Measurements from ENCODE around the gene CAPN11. TPM values are rescaled to one million over a fixed set of nuclear protein-coding genes. Genes with fewer than 3 reads are reported as not detected.

CAPN11 gene
- total and polyA plus RNA-seq, 2 donors (not counting 1 experiment from before 2014, with no cell fraction given), result not detected

DNA sequence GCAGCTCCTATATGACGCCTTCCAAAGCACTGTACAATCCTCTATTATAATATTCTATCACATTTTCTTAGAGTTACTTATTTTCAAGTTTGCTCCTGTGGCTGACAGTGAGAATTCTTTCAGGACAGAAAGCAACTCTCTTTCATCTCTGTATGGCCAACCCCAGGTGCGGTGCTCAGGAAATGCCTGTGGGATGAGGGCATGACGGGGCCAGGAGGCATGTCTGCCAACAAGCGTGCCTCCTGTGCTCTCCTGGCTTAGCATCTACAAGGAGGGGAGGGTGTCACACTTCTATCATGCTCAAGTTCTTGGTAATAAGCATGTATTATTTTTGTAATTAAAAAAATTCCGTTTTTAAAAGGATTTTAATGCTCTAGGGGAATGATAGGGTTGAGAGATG lies 42.8 kb upstream of the CAPN11 start:
- Histone ChIP-seq H3K4me3 (replicated peaks in 1 of 4; ENCODE audit: control extremely low read depth in 1 of 4, insufficient read depth in 1 of 4, low read depth in 3 of 4, low read length in 4 of 4) (no peak overlapping the region), H4K20me1 (ENCODE audit: control insufficient read depth, extremely low read depth, insufficient read depth, low read length) (no peaks in the 10 kb centered on the region), H3K4me1 (ENCODE audit: control insufficient read depth, extremely low read depth, insufficient read depth, low read length) (peaks cover 18% of the 10 kb centered on the region), H3K27ac (ENCODE audit: insufficient read depth, low read length) (peak overlapping the region; percentile 66), H2AFZ (ENCODE audit: low read length) (no peak overlapping the region), H3K4me2 (ENCODE audit: extremely low read depth, insufficient read depth, low read length) (peak overlapping the region; percentile 23), H3K79me2 (ENCODE audit: control insufficient read depth, insufficient read depth, low read length) (peaks cover 53% of the 10 kb centered on the region), H3K9me3 (ENCODE audit: control insufficient read depth, insufficient read depth, low read depth, low read length) (no peaks in the 10 kb centered on the region), H3K36me3 (ENCODE audit: control insufficient read depth, insufficient read depth, low read length) (peaks cover 15% of the 10 kb centered on the region), H3K9ac (ENCODE audit: insufficient read depth, low read length) (no peak overlapping the region), H3K27me3 (ENCODE audit: control insufficient read depth, insufficient read depth, low read length) (no peaks in the 10 kb centered on the region)
- DNase-seq (ENCODE audit: low read depth in 2 of 2), result peak in 1 of 2 donors; percentile 88
- TF ChIP-seq EZH2 (IDR thresholded peaks at IDR 0.05; ENCODE audit: low read length, missing control alignments), result no peak

DNA sequence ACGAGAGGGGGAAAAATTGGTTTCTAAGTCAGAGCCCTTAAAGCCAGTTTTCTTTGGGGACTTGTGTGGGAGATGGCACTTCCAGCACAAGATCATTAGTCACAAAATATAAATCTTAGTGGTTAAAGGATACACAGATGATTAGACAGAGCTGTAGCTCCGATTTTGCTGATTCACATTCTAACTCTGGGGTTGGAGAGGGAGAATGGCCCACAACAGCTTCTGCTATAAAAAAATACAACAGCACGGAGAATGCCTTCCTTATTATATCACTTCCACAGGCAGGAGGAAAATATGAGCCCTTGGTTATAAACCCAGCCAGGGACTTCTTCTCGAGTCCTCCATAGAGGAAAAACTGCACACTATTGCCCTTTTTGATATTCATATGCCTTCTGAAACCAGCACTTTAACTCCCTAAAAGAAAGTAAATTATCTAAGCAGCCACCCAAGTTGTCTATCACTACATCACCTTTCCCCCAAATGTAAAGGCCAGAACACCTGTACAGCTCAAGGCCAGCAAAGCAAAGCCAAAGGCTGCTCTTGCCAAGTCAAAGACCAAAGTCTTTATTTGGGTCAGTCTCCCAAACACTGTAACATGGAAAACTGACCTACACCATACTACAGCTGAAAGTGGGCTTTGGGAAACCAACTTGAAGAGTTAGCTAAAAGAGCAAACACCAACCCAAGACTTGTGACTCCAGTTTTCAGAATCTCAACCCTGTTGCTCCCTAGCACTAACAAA lies 41.8 kb upstream of the CAPN11 start:
- peaks cover 63% of the 10 kb centered on the region for H3K79me2 ChIP-seq (ENCODE audit: control insufficient read depth, insufficient read depth, low read length)
- peaks cover 10% of the 10 kb centered on the region for H3K36me3 ChIP-seq (ENCODE audit: control insufficient read depth, insufficient read depth, low read length)
- H3K4me2 ChIP-seq (ENCODE audit: extremely low read depth, insufficient read depth, low read length), result peak overlapping the region; percentile 82
- H3K9ac ChIP-seq (ENCODE audit: insufficient read depth, low read length), result no peak overlapping the region
- TF ChIP-seq, protein P1, sequence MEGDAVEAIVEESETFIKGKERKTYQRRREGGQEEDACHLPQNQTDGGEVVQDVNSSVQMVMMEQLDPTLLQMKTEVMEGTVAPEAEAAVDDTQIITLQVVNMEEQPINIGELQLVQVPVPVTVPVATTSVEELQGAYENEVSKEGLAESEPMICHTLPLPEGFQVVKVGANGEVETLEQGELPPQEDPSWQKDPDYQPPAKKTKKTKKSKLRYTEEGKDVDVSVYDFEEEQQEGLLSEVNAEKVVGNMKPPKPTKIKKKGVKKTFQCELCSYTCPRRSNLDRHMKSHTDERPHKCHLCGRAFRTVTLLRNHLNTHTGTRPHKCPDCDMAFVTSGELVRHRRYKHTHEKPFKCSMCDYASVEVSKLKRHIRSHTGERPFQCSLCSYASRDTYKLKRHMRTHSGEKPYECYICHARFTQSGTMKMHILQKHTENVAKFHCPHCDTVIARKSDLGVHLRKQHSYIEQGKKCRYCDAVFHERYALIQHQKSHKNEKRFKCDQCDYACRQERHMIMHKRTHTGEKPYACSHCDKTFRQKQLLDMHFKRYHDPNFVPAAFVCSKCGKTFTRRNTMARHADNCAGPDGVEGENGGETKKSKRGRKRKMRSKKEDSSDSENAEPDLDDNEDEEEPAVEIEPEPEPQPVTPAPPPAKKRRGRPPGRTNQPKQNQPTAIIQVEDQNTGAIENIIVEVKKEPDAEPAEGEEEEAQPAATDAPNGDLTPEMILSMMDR (conservative IDR thresholded peaks at IDR 0.05 in 1 of 2, IDR thresholded peaks at IDR 0.05 in 1 of 2; ENCODE audit: low read depth in 1 of 2, low read length in 2 of 2), result no peak
- TF ChIP-seq EZH2 (IDR thresholded peaks at IDR 0.05; ENCODE audit: low read length, missing control alignments), result no peak
- H3K27ac ChIP-seq (ENCODE audit: insufficient read depth, low read length), result peak overlapping the region; percentile 72
- DNase-seq (ENCODE audit: low read depth in 2 of 2), result peak; percentile 73 to 96
- H3K9me3 ChIP-seq (ENCODE audit: control insufficient read depth, insufficient read depth, low read depth, low read length), result no peaks in the 10 kb centered on the region
- H2AFZ ChIP-seq (ENCODE audit: low read length), result no peak overlapping the region
- H4K20me1 ChIP-seq (ENCODE audit: control insufficient read depth, extremely low read depth, insufficient read depth, low read length), result no peaks in the 10 kb centered on the region
- peaks cover 18% of the 10 kb centered on the region for H3K4me1 ChIP-seq (ENCODE audit: control insufficient read depth, extremely low read depth, insufficient read depth, low read length)
- peak overlapping the region in 2 of 4 experiments; percentile 4 to 21 for H3K4me3 ChIP-seq (replicated peaks in 1 of 4; ENCODE audit: control extremely low read depth in 1 of 4, insufficient read depth in 1 of 4, low read depth in 3 of 4, low read length in 4 of 4)
- H3K27me3 ChIP-seq (ENCODE audit: control insufficient read depth, insufficient read depth, low read length), result no peaks in the 10 kb centered on the region

DNA sequence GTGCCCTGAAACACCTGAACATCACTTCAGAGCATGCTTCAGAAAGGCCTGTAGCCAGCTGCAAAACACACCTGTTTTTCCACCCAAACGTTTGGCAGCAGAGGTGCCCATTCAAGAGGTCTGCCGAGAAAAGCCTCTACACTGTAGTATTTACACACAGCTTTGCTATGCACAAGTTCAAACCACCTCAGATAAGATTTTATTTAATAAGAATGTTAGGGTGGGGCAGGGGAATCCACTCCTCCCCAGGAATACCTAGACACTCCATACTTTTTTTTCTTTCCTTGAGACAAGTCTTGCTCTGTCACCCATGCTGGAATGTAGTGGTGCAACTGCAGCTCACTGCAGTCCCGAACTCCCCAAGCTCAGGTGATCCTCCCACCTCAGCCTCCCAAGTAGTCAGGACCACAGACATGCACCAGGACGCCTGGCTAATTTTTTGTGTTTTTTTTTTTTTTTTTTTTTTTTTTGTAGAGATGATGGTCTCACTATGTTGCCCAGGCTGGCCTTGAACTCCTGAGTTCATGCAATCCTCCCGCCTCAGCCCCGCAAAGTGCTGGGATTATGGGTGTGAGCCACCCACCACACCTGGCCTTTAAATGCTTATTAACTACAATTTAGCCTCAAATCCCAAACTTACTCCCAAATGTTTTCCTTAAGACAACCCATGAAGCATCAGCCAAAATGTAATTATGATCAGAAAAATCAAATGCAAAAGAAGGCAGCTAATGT lies 41.1 kb upstream of the CAPN11 start:
- H3K79me2 ChIP-seq (ENCODE audit: control insufficient read depth, insufficient read depth, low read length), result peaks cover 70% of the 10 kb centered on the region
- H3K9ac ChIP-seq (ENCODE audit: insufficient read depth, low read length), result no peak overlapping the region
- H3K4me3 ChIP-seq (replicated peaks in 1 of 4; ENCODE audit: control extremely low read depth in 1 of 4, insufficient read depth in 1 of 4, low read depth in 3 of 4, low read length in 4 of 4), result no peak overlapping the region
- H3K36me3 ChIP-seq (ENCODE audit: control insufficient read depth, insufficient read depth, low read length), result peaks cover 7% of the 10 kb centered on the region
- DNase-seq (ENCODE audit: low read depth in 2 of 2), result peak in 1 of 2 donors; percentile 84
- H3K9me3 ChIP-seq (ENCODE audit: control insufficient read depth, insufficient read depth, low read depth, low read length), result no peaks in the 10 kb centered on the region
- no peaks in the 10 kb centered on the region for H4K20me1 ChIP-seq (ENCODE audit: control insufficient read depth, extremely low read depth, insufficient read depth, low read length)
- no peak overlapping the region for H2AFZ ChIP-seq (ENCODE audit: low read length)
- no peak for TF ChIP-seq EZH2 (IDR thresholded peaks at IDR 0.05; ENCODE audit: low read length, missing control alignments)
- TF ChIP-seq, protein P1 (conservative IDR thresholded peaks at IDR 0.05 in 1 of 2, IDR thresholded peaks at IDR 0.05 in 1 of 2; ENCODE audit: low read depth in 1 of 2, low read length in 2 of 2), result no peak
- H3K27ac ChIP-seq (ENCODE audit: insufficient read depth, low read length), result peak overlapping the region; percentile 72
- no peaks in the 10 kb centered on the region for H3K27me3 ChIP-seq (ENCODE audit: control insufficient read depth, insufficient read depth, low read length)
- peaks cover 18% of the 10 kb centered on the region for H3K4me1 ChIP-seq (ENCODE audit: control insufficient read depth, extremely low read depth, insufficient read depth, low read length)
- peak overlapping the region; percentile 80 for H3K4me2 ChIP-seq (ENCODE audit: extremely low read depth, insufficient read depth, low read length)

All from fibroblast of lung (primary cell).